HG03097 (cell line): ENCODE measurements around the gene MSLN.
"Not testable (repeated sequence)": the region's sequence is repeated elsewhere in the genome, so short reads cannot be mapped to it uniquely, and the experiment has no call there.

ENCODE experiments used
- ATAC-seq: cut with Tn5 transposase; IDR thresholded peaks from one replicate; pipeline ENCODE4 v1.9.1; 2021; ENCODE audit not compliant: unreplicated experiment, low FRiP score

The MSLN gene

DNA sequence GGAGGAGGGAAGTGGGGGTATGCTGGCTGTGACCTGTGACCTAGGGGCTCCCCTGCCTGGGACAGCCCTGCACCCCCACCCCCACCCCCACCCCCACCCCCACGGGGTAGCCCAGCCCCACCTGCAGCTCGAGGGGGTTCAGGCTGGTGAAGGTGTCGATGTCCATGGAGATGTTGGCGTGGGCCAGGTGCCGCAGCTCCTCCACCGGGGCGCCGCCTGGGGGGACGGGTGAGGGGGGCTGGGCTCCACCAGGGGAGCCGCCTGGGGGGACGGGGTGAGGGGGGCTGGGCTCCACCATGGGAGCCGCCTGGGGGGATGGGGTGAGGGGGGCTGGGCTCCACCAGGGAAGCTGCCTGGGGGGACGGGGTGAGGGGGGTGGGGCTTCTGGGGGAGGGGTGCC, 9.9 kb downstream of the MSLN start:
- no peak for ATAC-seq

DNA sequence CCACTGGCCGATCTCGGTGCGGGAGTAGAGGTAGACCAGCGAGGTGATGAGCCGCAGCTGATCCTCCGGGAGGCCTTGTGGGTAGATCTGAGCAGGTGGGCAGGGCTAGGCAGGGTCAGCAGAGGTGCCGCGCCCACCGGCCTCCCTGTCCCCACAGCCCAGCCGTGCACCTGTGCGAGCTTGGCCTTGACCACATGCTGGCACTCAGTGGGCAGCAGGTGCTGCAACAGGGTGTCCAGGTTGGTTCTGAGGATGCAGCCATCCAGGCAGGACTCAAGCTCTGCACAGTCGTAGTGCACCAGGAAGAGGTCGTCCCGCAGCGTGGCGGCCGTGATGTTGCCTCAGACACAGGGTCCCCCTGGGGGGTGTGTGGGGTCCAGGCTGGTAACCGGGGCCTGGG, 12.4 kb downstream of the MSLN start:
- no peak for ATAC-seq

DNA sequence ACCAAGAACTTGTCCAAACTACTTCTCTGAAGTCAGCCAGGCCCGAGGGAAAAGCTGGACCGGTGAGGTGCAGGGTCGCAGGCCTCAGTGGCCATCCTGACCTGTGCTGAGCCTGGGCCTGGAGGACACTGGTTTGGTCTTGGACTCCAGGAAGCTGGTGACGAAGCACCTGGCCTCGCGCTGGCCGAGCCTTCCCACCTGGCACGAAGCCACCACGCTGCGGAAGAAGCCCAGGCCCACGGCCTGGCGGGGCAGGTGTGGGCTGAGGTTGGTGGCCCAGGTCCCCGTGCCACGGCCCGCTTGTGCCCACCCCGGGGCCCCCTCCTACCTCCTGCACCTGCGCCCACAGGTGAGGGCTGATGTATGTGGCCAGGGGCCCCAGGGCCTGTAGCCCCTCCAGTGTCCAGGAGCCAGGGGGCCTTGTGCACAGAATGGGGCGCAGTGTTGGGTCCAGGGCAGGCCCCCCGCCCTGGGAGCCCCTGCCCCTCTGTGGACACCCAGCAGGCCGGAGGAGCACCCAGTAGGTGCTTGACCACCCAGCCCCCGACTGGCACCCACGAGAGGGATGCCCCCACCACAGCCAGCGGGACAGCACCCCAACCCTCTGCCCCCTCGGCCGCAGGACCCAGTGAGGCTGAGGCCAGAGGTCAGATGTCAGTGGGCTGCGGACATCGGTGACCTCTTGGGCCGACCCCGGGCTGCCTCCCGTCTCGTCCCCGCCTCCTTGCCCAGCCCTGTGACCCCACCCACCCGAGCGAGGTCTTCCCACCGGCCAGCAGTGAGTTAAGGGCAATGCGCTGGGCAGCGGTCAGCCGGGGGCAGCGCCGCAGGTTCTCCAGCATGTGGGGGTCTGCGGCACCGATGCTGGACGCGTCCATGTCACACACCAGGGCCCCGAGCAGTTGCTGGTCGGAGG, 13.8 kb downstream of the MSLN start:
- no peak for ATAC-seq

GRCh38 chr16:775236-775796, 14.8 kb downstream of the MSLN start:
- no peak for ATAC-seq

- ATAC-seq: not testable (repeated sequence)
Observed at GRCh38 chr16:776298-776697, 15.8 kb downstream of the MSLN start.

DNA sequence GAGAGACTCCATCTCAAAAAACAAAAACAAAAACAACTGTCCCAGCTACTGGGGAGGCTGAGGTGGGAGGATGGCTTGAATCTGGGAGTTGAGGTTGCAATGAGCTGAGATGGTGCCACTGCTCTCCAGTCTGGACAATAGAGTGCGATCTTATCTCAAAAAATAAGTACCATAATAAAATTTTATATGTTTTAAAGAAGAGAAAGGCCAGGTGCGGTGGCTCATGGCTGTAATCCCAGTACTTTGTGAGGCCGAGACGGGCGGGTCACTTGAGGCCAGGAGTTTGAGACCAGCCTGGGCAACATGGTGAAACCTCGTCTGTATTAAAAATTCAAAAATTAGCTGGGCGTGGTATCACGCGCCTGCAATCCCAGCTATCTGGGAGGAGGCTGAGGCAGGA, 16.3 kb downstream of the MSLN start:
- ATAC-seq: no peak

- ATAC-seq: no peak
Observed at GRCh38 chr16:777826-778225, 17.3 kb downstream of the MSLN start.

DNA sequence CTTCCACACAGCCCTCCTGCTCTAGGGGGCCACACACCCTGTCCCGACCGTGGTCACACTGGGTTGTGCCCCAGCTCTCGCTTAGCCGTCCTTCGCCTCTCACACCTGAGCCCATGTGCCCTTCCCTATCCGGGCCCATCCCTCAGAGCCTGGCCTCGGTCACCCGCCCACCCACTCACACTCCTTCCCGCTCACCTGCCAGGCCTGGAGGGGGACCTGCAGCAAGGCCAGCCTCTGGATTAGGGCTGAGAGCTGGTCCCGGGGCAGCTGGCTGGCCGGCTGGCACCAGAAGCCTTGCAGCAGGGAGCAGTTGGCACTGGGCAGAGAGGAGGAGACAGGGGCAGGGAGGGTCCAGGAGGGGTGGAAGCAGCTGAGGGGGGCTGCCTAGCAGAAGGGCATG, 17.9 kb downstream of the MSLN start:
- no peak for ATAC-seq

- no peak for ATAC-seq
Observed at GRCh38 chr16:778909-779527, 18.5 kb downstream of the MSLN start.

- ATAC-seq: no peak
Observed at GRCh38 chr16:779561-779960, 19.0 kb downstream of the MSLN start.

DNA sequence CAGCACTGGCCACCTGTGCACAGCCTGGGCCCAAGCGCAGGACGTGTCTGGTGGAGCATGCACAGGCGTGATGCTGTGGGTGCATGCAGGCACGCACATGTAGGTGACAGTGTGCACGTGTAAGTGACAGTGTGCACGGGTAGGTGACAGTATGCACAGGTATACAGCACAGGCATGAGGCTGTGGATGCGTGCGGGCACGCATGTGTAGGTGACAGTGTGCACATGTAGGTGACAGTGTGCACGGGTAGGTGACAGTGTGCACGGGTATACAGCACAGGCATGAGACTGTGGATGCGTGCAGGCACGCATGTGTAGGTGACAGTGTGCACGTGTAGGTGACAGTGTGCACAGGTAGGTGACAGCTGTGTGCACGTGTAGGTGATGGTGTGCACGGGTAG, 19.8 kb downstream of the MSLN start:
- ATAC-seq: no peak

DNA sequence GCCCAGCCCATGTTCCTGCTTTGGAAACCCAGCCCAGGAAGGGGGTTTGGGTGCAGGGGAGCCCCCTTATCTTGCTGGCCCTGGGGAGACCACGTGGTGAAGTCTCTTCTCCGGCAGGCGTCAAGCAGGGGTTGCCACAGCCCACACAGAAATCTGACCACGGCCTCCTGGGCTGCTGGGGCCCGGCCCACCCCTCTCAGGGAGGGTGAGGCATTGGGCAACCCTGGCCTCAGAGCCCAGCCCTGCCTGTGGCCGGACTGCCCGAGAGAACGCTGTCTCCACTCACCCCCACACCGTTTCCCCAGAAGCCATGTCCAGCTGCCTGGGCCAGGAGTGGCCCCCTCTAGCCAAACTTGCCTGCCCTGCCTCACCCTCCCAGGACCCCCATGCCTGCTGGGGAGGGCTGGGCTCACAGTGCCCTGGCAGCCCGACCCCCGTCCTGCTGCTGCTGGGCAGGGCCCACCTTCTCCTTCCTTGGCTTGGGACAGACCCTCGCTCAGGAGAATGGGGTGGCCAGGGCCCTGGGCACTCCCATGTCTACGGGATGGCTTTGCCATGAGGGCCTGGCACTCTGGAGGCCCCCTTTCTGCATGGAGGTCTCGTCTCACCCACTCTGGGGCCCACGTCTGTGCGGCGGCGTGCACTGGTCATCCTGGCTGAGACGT, 20.9 kb downstream of the MSLN start:
- ATAC-seq: no peak

DNA sequence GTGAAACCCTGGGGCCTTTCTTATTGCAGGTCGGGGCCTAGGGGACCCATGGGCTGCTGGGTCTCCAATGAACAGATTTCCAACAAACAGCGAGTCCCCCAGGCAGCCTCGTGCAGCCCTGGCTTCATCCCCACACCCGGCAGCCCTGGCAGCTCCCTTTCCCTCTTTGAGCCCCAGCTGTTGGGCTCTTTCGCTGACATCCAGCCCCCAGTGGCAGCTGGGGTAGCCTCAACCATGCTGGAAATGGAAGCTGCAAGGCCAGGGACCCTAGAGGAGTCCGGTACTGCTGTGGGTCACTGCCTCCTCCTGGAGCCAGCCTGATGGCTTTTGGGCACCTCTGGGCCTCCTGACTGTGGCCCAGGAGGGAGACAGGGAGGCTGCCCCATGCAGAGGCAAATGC, 21.7 kb downstream of the MSLN start:
- ATAC-seq: no peak

- ATAC-seq: no peak
Observed at GRCh38 chr16:782766-783403, 22.4 kb downstream of the MSLN start.

DNA sequence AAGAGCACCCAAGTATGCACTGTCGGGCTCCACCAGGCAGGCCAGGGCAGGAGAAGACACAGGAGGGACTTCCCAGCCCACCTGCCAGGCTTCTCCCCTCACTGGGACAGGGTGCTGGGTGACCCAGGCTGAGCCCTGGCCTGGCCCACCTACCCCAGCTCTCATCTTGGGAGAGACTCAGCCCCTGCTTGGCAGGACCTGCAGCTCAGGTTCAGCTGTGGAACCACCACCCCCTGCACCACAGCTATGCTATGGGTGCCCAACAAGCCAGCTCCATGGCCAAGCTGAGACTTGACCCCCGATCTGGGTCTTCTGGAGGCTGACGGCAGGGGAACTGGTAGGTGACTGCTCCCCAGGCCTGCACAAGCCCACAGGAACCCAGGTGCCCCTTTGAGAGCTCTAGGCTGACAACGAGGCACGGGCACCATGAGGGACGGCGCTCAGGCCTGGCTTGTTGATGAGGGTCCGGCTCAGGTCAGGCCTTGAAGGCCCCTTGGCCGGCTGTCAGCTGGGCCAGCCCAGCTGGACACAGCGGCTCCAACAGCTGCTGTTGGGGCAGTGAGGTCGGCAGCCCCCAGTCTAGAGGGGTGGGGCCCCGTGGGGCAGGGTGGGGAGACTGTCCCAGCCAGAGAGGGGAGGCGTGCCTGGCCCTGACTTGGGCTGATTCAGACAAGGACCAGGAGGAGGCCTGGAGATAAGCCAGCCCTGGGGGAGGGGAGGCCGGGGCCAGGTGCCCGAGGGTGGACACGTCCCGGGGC, 23.0 kb downstream of the MSLN start:
- ATAC-seq: no peak

GRCh38 chr16:784431-784830, 23.9 kb downstream of the MSLN start:
- no peak for ATAC-seq

DNA sequence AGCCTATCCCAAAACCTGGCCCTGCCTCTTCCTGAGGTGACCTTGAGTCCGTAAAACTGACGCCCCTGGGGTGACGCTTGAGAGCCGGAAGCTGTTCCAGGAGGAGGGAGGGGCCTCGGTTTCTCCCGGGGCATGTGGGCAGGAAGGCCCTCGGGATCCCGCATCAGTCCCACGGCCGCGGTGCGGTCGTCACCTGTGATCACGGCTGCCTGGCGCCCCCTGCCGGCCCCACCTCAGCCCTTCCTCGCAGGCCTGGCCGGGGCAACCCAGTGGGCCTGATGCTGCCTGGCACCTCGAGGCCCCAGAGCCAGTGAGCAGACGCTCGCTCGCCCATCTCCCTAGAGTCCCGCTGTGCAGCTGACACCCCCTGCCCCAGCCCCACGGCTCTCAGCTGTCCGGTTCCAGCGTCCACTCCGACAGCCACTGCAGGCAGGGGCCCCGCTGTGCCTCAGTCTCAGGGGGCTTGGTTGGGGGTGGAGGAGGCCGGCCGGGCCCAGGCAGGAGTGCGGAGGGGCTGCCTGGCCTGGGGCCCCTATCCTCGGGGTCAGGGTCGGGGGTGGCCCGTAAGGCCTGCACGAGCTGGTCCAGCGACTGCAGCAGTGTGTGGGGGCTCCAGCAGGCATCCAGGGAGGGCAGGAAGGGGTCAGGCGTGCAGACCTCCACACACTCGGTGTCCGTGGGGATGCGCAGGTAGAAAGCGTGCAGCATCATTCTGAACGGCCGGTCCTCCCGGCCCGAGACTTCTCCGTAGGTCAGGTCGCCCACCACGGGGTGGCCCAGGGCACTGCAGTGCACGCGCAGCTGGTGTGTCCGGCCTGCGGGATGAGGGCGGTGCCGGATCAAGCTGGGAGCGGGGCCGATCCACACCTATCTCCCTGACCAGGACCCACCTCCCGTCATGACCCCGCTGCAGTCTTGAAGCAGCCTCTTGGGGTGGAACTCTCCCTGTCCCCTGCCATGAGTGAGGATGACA, 25.3 kb downstream of the MSLN start:
- ATAC-seq: no peak

GRCh38 chr16:787321-787966, 26.9 kb downstream of the MSLN start:
- ATAC-seq: no peak
